ENCODE data around the gene OR6N2. TPM values are rescaled to one million over a fixed set of nuclear protein-coding genes. Genes with fewer than 3 reads are reported as not detected.

OR6N2 gene
- total RNA-seq, 1 experiment from 2014 or later, result not detected

GRCh38 chr1:158810311-158810710 is 29.3 kb upstream of the OR6N2 start:
- no peak overlapping the region for H3K4me3 ChIP-seq (ENCODE audit: low read depth in 2 of 2, low read length in 2 of 2)
- DNase-seq (ENCODE audit: low read depth, low spot score) (no peak), ATAC-seq (no peak)
- intact Hi-C loops (cut with micrococcal nuclease; ENCODE audit: unreplicated experiment) (no loop called here), in situ Hi-C loops (cut with HindIII; ENCODE audit: low pct_unique_long_range_greater_than_20kb, low sequenced_read_pairs) (no loop called here)
- H3K9me3 ChIP-seq (ENCODE audit: control insufficient read depth, insufficient read depth, low read depth, low read length), result no peaks in the 10 kb centered on the region
- no TSS peak for BruUV-seq (replicated peaks)
- no peak overlapping the region for H3K27ac ChIP-seq (ENCODE audit: low read length)
- H3K27me3 ChIP-seq (ENCODE audit: control insufficient read depth, insufficient read depth, low read length), result no peaks in the 10 kb centered on the region
- TF ChIP-seq POLR2AphosphoS5 (IDR thresholded peaks at IDR 0.05; ENCODE audit: low read depth, low read length) (no peak), TCF7L2 (IDR thresholded peaks at IDR 0.05; ENCODE audit: low read depth, low read length) (no peak), SIN3A (IDR thresholded peaks at IDR 0.05; ENCODE audit: borderline replicate concordance, insufficient read depth, low read depth, low read length) (no peak), CTCF (IDR thresholded peaks at IDR 0.05) (no peak), REST (IDR thresholded peaks at IDR 0.05; ENCODE audit: insufficient read depth in 1 of 2, low read depth in 2 of 2, low read length in 1 of 2) (no peak)
- POLR2A ChIA-PET, result no interaction called here
- CTCF ChIA-PET, result no interaction called here
- no peaks in the 10 kb centered on the region for H3K4me1 ChIP-seq (ENCODE audit: control insufficient read depth, insufficient read depth, low read length)
- no peaks in the 10 kb centered on the region for H3K36me3 ChIP-seq (ENCODE audit: control insufficient read depth, insufficient read depth, low read length)

- intact Hi-C loops (cut with micrococcal nuclease; ENCODE audit: unreplicated experiment), result no loop called here
- Histone ChIP-seq H3K27me3 (ENCODE audit: control insufficient read depth, insufficient read depth, low read length) (no peaks in the 10 kb centered on the region), H3K9me3 (ENCODE audit: control insufficient read depth, insufficient read depth, low read depth, low read length) (no peaks in the 10 kb centered on the region), H3K36me3 (ENCODE audit: control insufficient read depth, insufficient read depth, low read length) (no peaks in the 10 kb centered on the region), H3K4me3 (ENCODE audit: low read depth in 2 of 2, low read length in 2 of 2) (no peak overlapping the region), H3K27ac (ENCODE audit: low read length) (no peak overlapping the region), H3K4me1 (ENCODE audit: control insufficient read depth, insufficient read depth, low read length) (no peaks in the 10 kb centered on the region)
- DNase-seq (ENCODE audit: low read depth, low spot score), result no peak
- ChIA-PET CTCF (no interaction called here), POLR2A (no interaction called here)
- ATAC-seq, result no peak
- BruUV-seq (replicated peaks), result no TSS peak
- no peak for TF ChIP-seq REST (IDR thresholded peaks at IDR 0.05; ENCODE audit: insufficient read depth in 1 of 2, low read depth in 2 of 2, low read length in 1 of 2)
- TF ChIP-seq TCF7L2 (IDR thresholded peaks at IDR 0.05; ENCODE audit: low read depth, low read length), result no peak
- TF ChIP-seq SIN3A (IDR thresholded peaks at IDR 0.05; ENCODE audit: borderline replicate concordance, insufficient read depth, low read depth, low read length), result no peak
- TF ChIP-seq POLR2AphosphoS5 (IDR thresholded peaks at IDR 0.05; ENCODE audit: low read depth, low read length), result no peak
- TF ChIP-seq CTCF (IDR thresholded peaks at IDR 0.05), result no peak
- in situ Hi-C loops (cut with HindIII; ENCODE audit: low pct_unique_long_range_greater_than_20kb, low sequenced_read_pairs), result no loop called here
These were observed 28.9 kb upstream of the OR6N2 start for GRCh38 chr1:158809862-158810261.
